A549 (cell line): ENCODE measurements around the gene CTDSPL. TPM values are rescaled to one million over a fixed set of nuclear protein-coding genes. Genes with fewer than 3 reads are reported as not detected.

Experiments
- ATAC-seq, 2 experiments: fragments of 200-7000 bp in 1 of 2; fragments of >200 bp in 1 of 2; cut with Nextera tagmentation in 1 of 2; cut with Tn5 transposase in 1 of 2; 3 replicates each; pipeline versions ENCODE4 v1.8.0 to v1.9.1; 2018 to 2020; ENCODE audit warnings: mild to moderate bottlenecking in 1 of 2, moderate library complexity in 1 of 2
- CTCF ChIA-PET: fragments of 300-600 bp; sonication (Branson Sonifier 250); formaldehyde crosslinking; extraction: SDS; loops from one replicate; lab custom pipeline; 2021; ENCODE audit warnings: antibody characterized with exemption, inconsistent platforms; lab: Yijun Ruan, JAX
- POLR2A ChIA-PET: fragments of 350-600 bp; formaldehyde crosslinking; extraction: SDS; loops from one replicate; lab custom pipeline; 2021; ENCODE audit warnings: antibody characterized with exemption, inconsistent platforms; lab: Yijun Ruan, JAX
- DNase-seq, 2 experiments: peaks; one replicate each; pipeline versions ENCODE4 v3.0.0 to v3.0.0-alpha.2; 2011 to 2016; ENCODE audit warnings: low read depth in 1 of 2, low spot score in 1 of 2
- FAIRE-seq: peaks from 2 replicates; lab custom pipeline; 2011; peaks lifted over from hg19 to GRCh38; lab: Jason Lieb, UNC
- H3K27ac ChIP-seq, 2 experiments: fragments of >200 bp; sonication (Bioruptor Twin); formaldehyde crosslinking; 3 replicates each; pipeline ENCODE4 v1.5.1; 2016 to 2017
- H3K4me1 ChIP-seq: fragments of >200 bp; sonication (Bioruptor Twin); formaldehyde crosslinking; 3 replicates; pipeline ENCODE4 v1.6.1; 2016
- H3K4me2 ChIP-seq: fragments of >200 bp; sonication (Bioruptor Twin); formaldehyde crosslinking; 3 replicates; pipeline ENCODE4 v1.6.1; 2016
- H3K4me3 ChIP-seq: fragments of >200 bp; sonication (Bioruptor Twin); formaldehyde crosslinking; 3 replicates; pipeline ENCODE4 v1.5.1; 2016
- H3K9me3 ChIP-seq: fragments of >200 bp; sonication (Bioruptor Twin); formaldehyde crosslinking; 3 replicates; pipeline ENCODE4 v1.6.1; 2016
- CEBPB ChIP-seq, 2 experiments: fragments of >200 bp in 1 of 2; sonication (Bioruptor Twin) in 1 of 2; formaldehyde crosslinking in 1 of 2; IDR thresholded peaks; 2 replicates each; pipeline ENCODE4 v1.6.1; 2012 to 2016
- EHMT2 ChIP-seq: fragments of 200-600 bp; sonication (generic); IDR thresholded peaks from 2 replicates; pipeline ENCODE4 v1.6.1; 2016; ENCODE audit warnings: antibody characterized with exemption, low read depth, mild to moderate bottlenecking, moderate library complexity
- ESRRA ChIP-seq: fragments of 150-350 bp; IDR thresholded peaks from 2 replicates; pipeline ENCODE4 v1.6.1; 2014; ENCODE audit warnings: mild to moderate bottlenecking, low read length, borderline replicate concordance
- FOXS1 ChIP-seq: fragments of 250-450 bp; sonication (Bioruptor Pico); IDR thresholded peaks from 2 replicates; pipeline ENCODE4 v1.5.0; 2020; ENCODE audit warnings: mild to moderate bottlenecking, moderate library complexity
- HDAC2 ChIP-seq: fragments of 200-600 bp; sonication (generic); IDR thresholded peaks from 2 replicates; pipeline ENCODE4 v1.6.1; 2016
- HEYL ChIP-seq: fragments of 250-450 bp; sonication (Bioruptor Pico); IDR thresholded peaks from 2 replicates; pipeline ENCODE4 v1.8.0; 2021; ENCODE audit warnings: mild to moderate bottlenecking, moderate library complexity
- HOXB13 ChIP-seq: fragments of 250-450 bp; sonication (Bioruptor Pico); IDR thresholded peaks from 2 replicates; pipeline ENCODE4 v1.5.0; 2020; ENCODE audit warnings: low read depth, mild to moderate bottlenecking, moderate library complexity
- JUN ChIP-seq, 2 experiments: fragments of >200 bp; sonication (Bioruptor Twin); formaldehyde crosslinking; IDR thresholded peaks; 2 replicates in 1 of 2; 3 replicates in 1 of 2; pipeline ENCODE4 v1.6.1; 2016 to 2017
- KDM1A ChIP-seq: fragments of 200-600 bp; sonication (generic); IDR thresholded peaks from 2 replicates; pipeline ENCODE4 v1.6.1; 2016; ENCODE audit warnings: low read depth, mild to moderate bottlenecking
- MYC ChIP-seq: IDR thresholded peaks from 2 replicates; pipeline ENCODE4 v1.6.1; 2012; ENCODE audit warnings: mild to moderate bottlenecking, inconsistent platforms, low read length, improper control_type of control experiment, borderline replicate concordance
- NR3C1 ChIP-seq: fragments of >200 bp; sonication (Bioruptor Twin); formaldehyde crosslinking; IDR thresholded peaks from 3 replicates; pipeline ENCODE4 v1.6.1; 2017
- POLR2A ChIP-seq: IDR thresholded peaks from 2 replicates; pipeline ENCODE4 v1.6.1; 2012; ENCODE audit warnings: mild to moderate bottlenecking, low read length
- RARB ChIP-seq: fragments of 250-450 bp; sonication (Bioruptor Pico); IDR thresholded peaks from 2 replicates; pipeline ENCODE4 v1.8.0; 2021; ENCODE audit warnings: mild to moderate bottlenecking, moderate library complexity
- SREBF2 ChIP-seq: fragments of 450-650 bp; IDR thresholded peaks from 2 replicates; pipeline ENCODE4 v1.6.1; 2014; ENCODE audit warnings: mild to moderate bottlenecking, moderate library complexity
- TFCP2L1 ChIP-seq: fragments of 250-450 bp; sonication (Bioruptor Pico); IDR thresholded peaks from 2 replicates; pipeline ENCODE4 v1.5.0; 2021; ENCODE audit warnings: mild to moderate bottlenecking
- ZFP36 ChIP-seq: fragments of 450-650 bp; IDR thresholded peaks from 2 replicates; pipeline ENCODE4 v1.6.1; 2014; ENCODE audit warnings: borderline replicate concordance; ENCODE audit not compliant: partially characterized antibody
- WGBS: methylation state at CpG from one replicate; pipeline ENCODE4 v1.1.6; 2017; ENCODE audit errors: missing lambda C conversion rate; 5-methylcytosine and 5-hydroxymethylcytosine counted together
- polyA plus RNA-seq, 4 experiments: library from polyadenylated mRNA; depleted of rRNA in 3 of 4; stranded (reverse); fragments of >200 nt; fragmentation: RNase III in 1 of 4; extraction: RNeasy Plus Mini Kit Qiagen cat#74134 plus additional on column Dnase treatment in 1 of 4; gene quantifications; 2 replicates in 3 of 4; 3 replicates in 1 of 4; pipeline ENCODE4 v1.2.3, GENCODE V29; 2011 to 2017
- TF ChIP-seq, protein P1 (sequence below): fragments of 250-450 bp; sonication (Bioruptor Pico); IDR thresholded peaks from 2 replicates; pipeline ENCODE4 v1.5.0; 2020; ENCODE audit warnings: low read depth, mild to moderate bottlenecking, moderate library complexity
- TF ChIP-seq, protein P2 (sequence below): fragments of >200 bp; sonication (Bioruptor Twin); formaldehyde crosslinking; IDR thresholded peaks from 2 replicates; pipeline ENCODE4 v1.6.1; 2016
- TF ChIP-seq, protein P3 (sequence below): fragments of 250-450 bp; sonication (Bioruptor Pico); IDR thresholded peaks from 2 replicates; pipeline ENCODE4 v1.5.0; 2021; ENCODE audit warnings: mild to moderate bottlenecking, moderate library complexity, borderline replicate concordance
- TF ChIP-seq, protein P4 (sequence below): IDR thresholded peaks from 2 replicates; pipeline ENCODE4 v1.6.1; 2012; ENCODE audit warnings: low read depth, borderline replicate concordance
- TF ChIP-seq, protein P5 (sequence below): fragments of >200 bp; sonication (Bioruptor Twin); formaldehyde crosslinking; IDR thresholded peaks from 3 replicates; pipeline ENCODE4 v1.6.1; 2016

Gene CTDSPL
- polyA plus RNA-seq, 2 of the 4 experiments (the other 2 are of a cell fraction): 9.9 to 35.1 TPM

DNA sequence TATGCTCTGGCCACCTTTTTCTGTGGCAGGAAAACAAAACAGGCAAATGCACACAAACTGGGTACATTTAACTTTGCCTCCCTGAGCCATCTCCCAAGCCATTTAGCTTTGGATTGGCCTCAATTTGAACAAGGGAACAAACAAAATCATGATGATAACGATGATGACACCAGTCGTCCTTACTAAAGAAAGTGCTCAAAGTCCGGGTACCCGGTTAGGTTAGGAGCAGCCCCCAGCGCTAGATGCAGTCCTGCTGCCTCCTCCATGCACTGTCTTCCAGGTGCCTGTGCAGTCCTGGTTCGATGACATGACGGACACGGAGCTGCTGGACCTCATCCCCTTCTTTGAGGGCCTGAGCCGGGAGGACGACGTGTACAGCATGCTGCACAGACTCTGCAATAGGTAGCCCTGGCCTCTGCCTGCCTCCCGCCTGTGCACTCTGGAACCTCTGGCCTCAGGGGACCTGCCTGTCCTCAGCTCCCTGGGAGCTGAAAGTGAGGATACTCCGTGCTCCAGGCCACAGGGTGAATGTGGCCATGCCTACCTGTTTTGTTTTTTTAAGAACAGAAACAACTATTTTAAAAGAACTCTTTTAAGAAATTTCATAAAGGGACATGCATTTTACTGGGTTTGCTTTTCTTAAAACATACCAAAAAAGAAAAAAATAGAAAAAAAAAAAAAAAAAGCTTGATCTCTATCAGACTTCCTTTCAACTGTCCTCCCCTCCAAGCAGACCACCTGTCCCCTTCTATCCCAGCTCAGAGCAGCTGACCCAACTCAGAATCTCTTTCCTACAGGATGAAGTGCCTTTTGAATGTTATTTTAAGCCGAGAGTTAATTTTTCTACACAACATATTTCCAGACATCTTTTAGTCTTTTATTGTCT lies 119.0 kb downstream of the CTDSPL start:
- ChIA-PET CTCF (interaction anchor here (0.5 to 4.5 kb wide), 7 partner anchors 7 to 162 kb away, joined by 3 to 26 read pairs (median 6); no protein-coding TSS in a partner anchor), POLR2A (no interaction called here)
- no peak overlapping the region for H3K4me2 ChIP-seq
- no peak for TF ChIP-seq TFCP2L1 (CRISPR knock-in tag)
- TF ChIP-seq EHMT2: no peak
- TF ChIP-seq POLR2A: no peak
- TF ChIP-seq, protein P1, sequence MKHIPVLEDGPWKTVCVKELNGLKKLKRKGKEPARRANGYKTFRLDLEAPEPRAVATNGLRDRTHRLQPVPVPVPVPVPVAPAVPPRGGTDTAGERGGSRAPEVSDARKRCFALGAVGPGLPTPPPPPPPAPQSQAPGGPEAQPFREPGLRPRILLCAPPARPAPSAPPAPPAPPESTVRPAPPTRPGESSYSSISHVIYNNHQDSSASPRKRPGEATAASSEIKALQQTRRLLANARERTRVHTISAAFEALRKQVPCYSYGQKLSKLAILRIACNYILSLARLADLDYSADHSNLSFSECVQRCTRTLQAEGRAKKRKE (CRISPR knock-in tag): no peak
- no peak for TF ChIP-seq SREBF2
- no peak for TF ChIP-seq NR3C1
- no peak for TF ChIP-seq JUN (IDR thresholded peaks at IDR 0.05)
- TF ChIP-seq, protein P2, sequence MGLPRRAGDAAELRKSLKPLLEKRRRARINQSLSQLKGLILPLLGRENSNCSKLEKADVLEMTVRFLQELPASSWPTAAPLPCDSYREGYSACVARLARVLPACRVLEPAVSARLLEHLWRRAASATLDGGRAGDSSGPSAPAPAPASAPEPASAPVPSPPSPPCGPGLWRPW: no peak
- TF ChIP-seq, protein P3, sequence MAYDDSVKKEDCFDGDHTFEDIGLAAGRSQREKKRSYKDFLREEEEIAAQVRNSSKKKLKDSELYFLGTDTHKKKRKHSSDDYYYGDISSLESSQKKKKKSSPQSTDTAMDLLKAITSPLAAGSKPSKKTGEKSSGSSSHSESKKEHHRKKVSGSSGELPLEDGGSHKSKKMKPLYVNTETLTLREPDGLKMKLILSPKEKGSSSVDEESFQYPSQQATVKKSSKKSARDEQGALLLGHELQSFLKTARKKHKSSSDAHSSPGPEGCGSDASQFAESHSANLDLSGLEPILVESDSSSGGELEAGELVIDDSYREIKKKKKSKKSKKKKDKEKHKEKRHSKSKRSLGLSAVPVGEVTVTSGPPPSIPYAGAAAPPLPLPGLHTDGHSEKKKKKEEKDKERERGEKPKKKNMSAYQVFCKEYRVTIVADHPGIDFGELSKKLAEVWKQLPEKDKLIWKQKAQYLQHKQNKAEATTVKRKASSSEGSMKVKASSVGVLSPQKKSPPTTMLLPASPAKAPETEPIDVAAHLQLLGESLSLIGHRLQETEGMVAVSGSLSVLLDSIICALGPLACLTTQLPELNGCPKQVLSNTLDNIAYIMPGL: no peak
- TF ChIP-seq FOXS1 (CRISPR knock-in tag): no peak
- TF ChIP-seq HDAC2: no peak
- TF ChIP-seq, protein P4, sequence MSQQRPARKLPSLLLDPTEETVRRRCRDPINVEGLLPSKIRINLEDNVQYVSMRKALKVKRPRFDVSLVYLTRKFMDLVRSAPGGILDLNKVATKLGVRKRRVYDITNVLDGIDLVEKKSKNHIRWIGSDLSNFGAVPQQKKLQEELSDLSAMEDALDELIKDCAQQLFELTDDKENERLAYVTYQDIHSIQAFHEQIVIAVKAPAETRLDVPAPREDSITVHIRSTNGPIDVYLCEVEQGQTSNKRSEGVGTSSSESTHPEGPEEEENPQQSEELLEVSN: no peak
- no peak for TF ChIP-seq HOXB13 (CRISPR knock-in tag)
- no peak for TF ChIP-seq ZFP36
- TF ChIP-seq MYC: no peak
- TF ChIP-seq CEBPB (IDR thresholded peaks at IDR 0.05): no peak
- no peak overlapping the region for H3K27ac ChIP-seq
- no peaks in the 10 kb centered on the region for H3K9me3 ChIP-seq
- FAIRE-seq (no peak), ATAC-seq (no peak), DNase-seq (no peak)
- no peak overlapping the region for H3K4me3 ChIP-seq
- WGBS: 74% methylated on average over 14 of the region's 14 CpGs
- H3K4me1 ChIP-seq: no peaks in the 10 kb centered on the region

DNA sequence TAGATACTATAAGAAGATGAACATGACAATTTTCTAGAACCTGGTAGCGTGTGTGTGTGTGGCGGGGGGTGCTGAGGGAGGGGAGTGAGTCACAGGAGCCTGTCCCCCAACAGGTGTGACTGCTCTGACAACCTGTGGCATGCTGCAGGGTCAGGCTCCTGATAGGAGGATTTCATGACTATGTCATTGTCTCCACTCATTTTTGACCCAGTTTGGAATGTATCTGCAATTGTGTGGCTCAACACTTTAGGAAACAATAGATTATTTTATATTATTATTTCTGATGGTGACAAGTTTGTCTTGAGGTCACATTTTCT lies 119.6 kb downstream of the CTDSPL start:
- FAIRE-seq: no peak
- 96% methylated on average over 2 of the region's 2 CpGs for WGBS
- no peak for DNase-seq
- Histone ChIP-seq H3K9me3 (no peaks in the 10 kb centered on the region), H3K4me2 (no peak overlapping the region), H3K4me3 (no peak overlapping the region), H3K27ac (no peak overlapping the region), H3K4me1 (peaks cover under 1% of the 10 kb centered on the region; the same call in 1 of the 3 replicates)
- TF ChIP-seq HEYL (CRISPR knock-in tag) (no peak), KDM1A (no peak), RARB (CRISPR knock-in tag) (no peak), TFCP2L1 (CRISPR knock-in tag) (no peak), HOXB13 (CRISPR knock-in tag) (no peak), ESRRA (no peak), HDAC2 (no peak)
- TF ChIP-seq, protein P3: no peak
- TF ChIP-seq, protein P5, sequence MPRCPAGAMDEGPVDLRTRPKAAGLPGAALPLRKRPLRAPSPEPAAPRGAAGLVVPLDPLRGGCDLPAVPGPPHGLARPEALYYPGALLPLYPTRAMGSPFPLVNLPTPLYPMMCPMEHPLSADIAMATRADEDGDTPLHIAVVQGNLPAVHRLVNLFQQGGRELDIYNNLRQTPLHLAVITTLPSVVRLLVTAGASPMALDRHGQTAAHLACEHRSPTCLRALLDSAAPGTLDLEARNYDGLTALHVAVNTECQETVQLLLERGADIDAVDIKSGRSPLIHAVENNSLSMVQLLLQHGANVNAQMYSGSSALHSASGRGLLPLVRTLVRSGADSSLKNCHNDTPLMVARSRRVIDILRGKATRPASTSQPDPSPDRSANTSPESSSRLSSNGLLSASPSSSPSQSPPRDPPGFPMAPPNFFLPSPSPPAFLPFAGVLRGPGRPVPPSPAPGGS: no peak
- ChIA-PET CTCF (interaction anchor here (1.3 to 4.5 kb wide), 3 partner anchors 8 to 16 kb away, joined by 6 to 26 read pairs (median 14); no protein-coding TSS in a partner anchor), POLR2A (no interaction called here)
- ATAC-seq: no peak
